Activated B cell treated with CpG ODN at 0.5 μM for 24 hours (primary cell): ENCODE data around the gene ZSCAN10. TPM values are rescaled to one million over a fixed set of nuclear protein-coding genes. Genes with fewer than 3 reads are reported as not detected.

ENCODE experiments used
- ATAC-seq: fragments of 200-7000 bp; cut with Tn5 transposase; one replicate; pipeline ENCODE4 v1.10.0; 2021; ENCODE audit warnings: low read depth, mild to moderate bottlenecking, moderate library complexity
- CTCF ChIA-PET: fragments of 350-600 bp; sonication (Branson Sonifier 250); formaldehyde crosslinking; loops from one replicate; lab custom pipeline; 2021; ENCODE audit warnings: antibody characterized with exemption; lab: Charles Lee
- POLR2A ChIA-PET: fragments of 350-600 bp; sonication (Branson Sonifier 250); formaldehyde crosslinking; loops from one replicate; lab custom pipeline; 2021; ENCODE audit warnings: antibody characterized with exemption; lab: Charles Lee
- DNase-seq: peaks from one replicate; pipeline ENCODE4 v3.0.0; 2022
- H3K27ac Mint-ChIP-seq: one replicate; pipeline ENCODE4 v1.8.0; 2020; ENCODE audit warnings: mixed read lengths
- H3K27me3 Mint-ChIP-seq: one replicate; pipeline ENCODE4 v1.8.0; 2021; ENCODE audit warnings: mixed read lengths
- H3K36me3 Mint-ChIP-seq: one replicate; pipeline ENCODE4 v1.8.0; 2021; ENCODE audit warnings: low read depth, mixed read lengths
- H3K4me1 Mint-ChIP-seq: one replicate; pipeline ENCODE4 v1.8.0; 2021; ENCODE audit warnings: mixed read lengths
- H3K4me3 Mint-ChIP-seq: one replicate; pipeline ENCODE4 v1.8.0; 2020; ENCODE audit warnings: mild to moderate bottlenecking, mixed read lengths
- H3K9me3 Mint-ChIP-seq: one replicate; pipeline ENCODE4 v1.8.0; 2020; ENCODE audit warnings: mixed read lengths
- intact Hi-C: fragments of 100-400 bp; cut with micrococcal nuclease; formaldehyde crosslinking; loops from one replicate; pipeline ENCODE4 v1.15.1; 2024
- total RNA-seq: library from RNA; stranded (reverse); gene quantifications from 2 replicates; pipeline ENCODE4 v1.2.3, GENCODE V29; 2022
- TF ChIP-seq, protein P1 (sequence below): fragments of 200-600 bp; IDR thresholded peaks from one replicate; pipeline ENCODE4 v1.8.0; 2022; ENCODE audit warnings: antibody characterized with exemption, mild to moderate bottlenecking

ZSCAN10 gene
- total RNA-seq, 1 donor from 2014 or later, result not detected

- ATAC-seq (no peak), DNase-seq (no peak)
- Mint-ChIP-seq H3K27me3 (no peaks in the 10 kb centered on the region), H3K9me3 (no peaks in the 10 kb centered on the region), H3K27ac (no peak overlapping the region), H3K4me3 (no peak overlapping the region), H3K36me3 (peaks cover 18% of the 10 kb centered on the region), H3K4me1 (peaks cover 10% of the 10 kb centered on the region)
- POLR2A ChIA-PET, result interaction anchor here (1.1 to 1.6 kb wide), 2 partner anchors 11 to 121 kb away, joined by 5 to 6 read pairs; partner anchors contain the start of gene ZNF213
- TF ChIP-seq, protein P1, sequence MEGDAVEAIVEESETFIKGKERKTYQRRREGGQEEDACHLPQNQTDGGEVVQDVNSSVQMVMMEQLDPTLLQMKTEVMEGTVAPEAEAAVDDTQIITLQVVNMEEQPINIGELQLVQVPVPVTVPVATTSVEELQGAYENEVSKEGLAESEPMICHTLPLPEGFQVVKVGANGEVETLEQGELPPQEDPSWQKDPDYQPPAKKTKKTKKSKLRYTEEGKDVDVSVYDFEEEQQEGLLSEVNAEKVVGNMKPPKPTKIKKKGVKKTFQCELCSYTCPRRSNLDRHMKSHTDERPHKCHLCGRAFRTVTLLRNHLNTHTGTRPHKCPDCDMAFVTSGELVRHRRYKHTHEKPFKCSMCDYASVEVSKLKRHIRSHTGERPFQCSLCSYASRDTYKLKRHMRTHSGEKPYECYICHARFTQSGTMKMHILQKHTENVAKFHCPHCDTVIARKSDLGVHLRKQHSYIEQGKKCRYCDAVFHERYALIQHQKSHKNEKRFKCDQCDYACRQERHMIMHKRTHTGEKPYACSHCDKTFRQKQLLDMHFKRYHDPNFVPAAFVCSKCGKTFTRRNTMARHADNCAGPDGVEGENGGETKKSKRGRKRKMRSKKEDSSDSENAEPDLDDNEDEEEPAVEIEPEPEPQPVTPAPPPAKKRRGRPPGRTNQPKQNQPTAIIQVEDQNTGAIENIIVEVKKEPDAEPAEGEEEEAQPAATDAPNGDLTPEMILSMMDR, result no peak
- CTCF ChIA-PET, result no interaction called here
- intact Hi-C loops, result no loop called here
These were observed 46.6 kb upstream of the ZSCAN10 start for GRCh38 chr16:3145660-3146059.

DNA sequence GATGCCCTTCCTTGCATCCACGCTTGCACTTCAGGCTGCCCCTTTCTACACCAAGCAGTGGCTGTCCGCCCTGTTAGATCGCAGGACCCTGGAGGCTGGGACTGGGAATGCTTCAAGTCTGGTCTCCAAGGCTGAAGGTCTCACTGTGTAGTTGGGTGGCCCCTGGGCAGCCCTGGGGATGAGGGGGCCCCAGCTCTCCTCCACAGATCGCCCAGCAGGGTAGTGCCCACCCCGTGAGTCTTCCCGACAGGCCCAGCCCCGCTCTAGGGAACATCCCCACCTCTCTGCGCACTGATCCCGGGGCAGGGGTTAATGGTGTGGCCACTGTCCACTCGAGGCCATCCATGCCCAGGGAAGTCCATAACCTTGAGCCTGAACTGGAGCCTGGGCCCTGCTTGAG, 46.1 kb upstream of the ZSCAN10 start:
- H3K4me3 Mint-ChIP-seq, result no peak overlapping the region
- intact Hi-C loops, result no loop called here
- H3K27me3 Mint-ChIP-seq, result no peaks in the 10 kb centered on the region
- TF ChIP-seq, protein P1, result no peak
- H3K36me3 Mint-ChIP-seq, result peaks cover 20% of the 10 kb centered on the region
- ATAC-seq (no peak), DNase-seq (no peak)
- peaks cover 8% of the 10 kb centered on the region for H3K4me1 Mint-ChIP-seq
- no peak overlapping the region for H3K27ac Mint-ChIP-seq
- CTCF ChIA-PET, result interaction anchor here (0.6 kb wide), 1 partner anchor 10 kb away, joined by 3 read pairs; no protein-coding TSS in a partner anchor
- no peaks in the 10 kb centered on the region for H3K9me3 Mint-ChIP-seq
- POLR2A ChIA-PET, result interaction anchor here (1.1 to 1.6 kb wide), 2 partner anchors 10 to 120 kb away, joined by 5 to 6 read pairs; partner anchors contain the start of gene ZNF213

- Mint-ChIP-seq H3K9me3 (no peaks in the 10 kb centered on the region), H3K4me3 (no peak overlapping the region), H3K27ac (no peak overlapping the region), H3K36me3 (peaks cover 25% of the 10 kb centered on the region), H3K4me1 (peaks cover 4% of the 10 kb centered on the region), H3K27me3 (no peaks in the 10 kb centered on the region)
- DNase-seq (no peak), ATAC-seq (no peak)
- CTCF ChIA-PET, result interaction anchor here (0.6 to 1.1 kb wide), 2 partner anchors 9 to 15 kb away, joined by 3 read pairs; no protein-coding TSS in a partner anchor
- TF ChIP-seq, protein P1, result no peak
- POLR2A ChIA-PET, result interaction anchor here (1.6 kb wide), 1 partner anchor 10 kb away, joined by 5 read pairs; the partner anchor contains the start of gene ZNF213
- intact Hi-C loops, result no loop called here
These were observed 45.4 kb upstream of the ZSCAN10 start for GRCh38 chr16:3144321-3144983.

GRCh38 chr16:3143598-3144320, 44.7 kb upstream of the ZSCAN10 start:
- no peaks in the 10 kb centered on the region for H3K27me3 Mint-ChIP-seq
- H3K9me3 Mint-ChIP-seq, result no peaks in the 10 kb centered on the region
- H3K4me3 Mint-ChIP-seq, result no peak overlapping the region

More at GRCh38 chr16:3143598-3144320, 44.7 kb upstream of the ZSCAN10 start:
- ATAC-seq (no peak), DNase-seq (no peak)
- intact Hi-C loops, result no loop called here
- H3K27ac Mint-ChIP-seq, result no peak overlapping the region
- no peaks in the 10 kb centered on the region for H3K4me1 Mint-ChIP-seq
- H3K36me3 Mint-ChIP-seq, result peaks cover 30% of the 10 kb centered on the region
- TF ChIP-seq, protein P1, result no peak
- ChIA-PET CTCF (interaction anchor here (1.1 kb wide), 1 partner anchor 14 kb away, joined by 3 read pairs; no protein-coding TSS in a partner anchor), POLR2A (interaction anchor here (1.6 kb wide), 1 partner anchor 9 kb away, joined by 5 read pairs; the partner anchor contains the start of gene ZNF213)
